Stomach (tissue), 4 donors: Measurements from ENCODE around the gene C2CD4C.

ENCODE experiments used
- EP300 ChIP-seq: sonication (generic); formaldehyde crosslinking; IDR thresholded peaks from one replicate; pipeline ENCODE4 v1.6.1; 2017; ENCODE audit warnings: antibody characterized with exemption
- POLR2A ChIP-seq, 4 donors: fragments of 450-650 bp; IDR thresholded peaks; one replicate each; pipeline ENCODE4 v1.6.1; 2016; ENCODE audit warnings: antibody characterized with exemption in 4 of 4, control low read depth in 2 of 4, mild to moderate bottlenecking in 1 of 4, moderate library complexity in 1 of 4
- POLR2AphosphoS5 ChIP-seq, 3 donors: sonication (generic); formaldehyde crosslinking; IDR thresholded peaks; one replicate each; pipeline ENCODE4 v1.6.1; 2016; ENCODE audit warnings: antibody characterized with exemption in 3 of 3
- TF ChIP-seq, protein P1 (sequence below), 7 experiments: fragments of 450-650 bp in 4 of 7; fragments of 200-600 bp in 3 of 7; sonication (generic) in 3 of 7; IDR thresholded peaks; one replicate each; pipeline ENCODE4 v1.5.1; 2016 to 2019; ENCODE audit warnings: antibody characterized with exemption in 7 of 7, control low read depth in 2 of 7, mild to moderate bottlenecking in 1 of 7

DNA sequence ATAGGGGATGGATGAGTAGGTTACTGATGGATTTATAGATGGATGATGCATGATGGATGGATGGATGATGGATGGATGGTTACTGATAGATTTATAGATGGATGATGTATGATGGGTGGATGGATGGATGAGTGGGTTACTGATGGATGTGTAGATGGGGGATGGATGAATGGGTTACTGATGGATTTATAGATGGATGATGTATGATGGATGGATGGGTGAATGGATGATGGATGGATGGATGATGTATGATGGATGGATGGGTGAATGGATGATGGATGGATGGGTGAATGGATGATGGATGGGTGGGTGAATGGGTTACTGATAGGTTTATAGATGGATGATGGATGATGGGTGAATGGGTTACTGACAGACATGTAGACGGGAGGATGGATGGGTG is 6.3 kb upstream of the C2CD4C start:
- TF ChIP-seq, protein P1, sequence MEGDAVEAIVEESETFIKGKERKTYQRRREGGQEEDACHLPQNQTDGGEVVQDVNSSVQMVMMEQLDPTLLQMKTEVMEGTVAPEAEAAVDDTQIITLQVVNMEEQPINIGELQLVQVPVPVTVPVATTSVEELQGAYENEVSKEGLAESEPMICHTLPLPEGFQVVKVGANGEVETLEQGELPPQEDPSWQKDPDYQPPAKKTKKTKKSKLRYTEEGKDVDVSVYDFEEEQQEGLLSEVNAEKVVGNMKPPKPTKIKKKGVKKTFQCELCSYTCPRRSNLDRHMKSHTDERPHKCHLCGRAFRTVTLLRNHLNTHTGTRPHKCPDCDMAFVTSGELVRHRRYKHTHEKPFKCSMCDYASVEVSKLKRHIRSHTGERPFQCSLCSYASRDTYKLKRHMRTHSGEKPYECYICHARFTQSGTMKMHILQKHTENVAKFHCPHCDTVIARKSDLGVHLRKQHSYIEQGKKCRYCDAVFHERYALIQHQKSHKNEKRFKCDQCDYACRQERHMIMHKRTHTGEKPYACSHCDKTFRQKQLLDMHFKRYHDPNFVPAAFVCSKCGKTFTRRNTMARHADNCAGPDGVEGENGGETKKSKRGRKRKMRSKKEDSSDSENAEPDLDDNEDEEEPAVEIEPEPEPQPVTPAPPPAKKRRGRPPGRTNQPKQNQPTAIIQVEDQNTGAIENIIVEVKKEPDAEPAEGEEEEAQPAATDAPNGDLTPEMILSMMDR (IDR thresholded peaks at IDR 0.05): no peak
- TF ChIP-seq POLR2A (IDR thresholded peaks at IDR 0.05) (no peak), POLR2AphosphoS5 (IDR thresholded peaks at IDR 0.05) (no peak), EP300 (no peak)
